Tibial nerve (tissue), 4 donors: ENCODE measurements around the gene POSTN. TPM values are rescaled to one million over a fixed set of nuclear protein-coding genes. Genes with fewer than 3 reads are reported as not detected.
"Not testable (repeated sequence)": the region's sequence is repeated elsewhere in the genome, so short reads cannot be mapped to it uniquely, and the experiment has no call there.

Experiments
- DNase-seq, 2 donors: peaks; one replicate each; pipeline ENCODE4 v3.0.0-alpha.2; 2019; ENCODE audit warnings: low spot score in 2 of 2
- H3K27ac ChIP-seq, 4 donors: fragments of 200-600 bp; sonication (generic) in 3 of 4; one replicate each; pipeline ENCODE4 v1.5.1; 2017 to 2019; ENCODE audit warnings: mild to moderate bottlenecking in 1 of 4
- H3K27me3 ChIP-seq, 2 donors: fragments of 200-600 bp; sonication (generic) in 1 of 2; one replicate each; pipeline versions ENCODE4 v1.5.1 to v1.6.0; 2017 to 2019
- H3K36me3 ChIP-seq, 3 donors: fragments of 200-600 bp; sonication (generic); one replicate each; pipeline ENCODE4 v1.5.1; 2018 to 2019
- H3K4me1 ChIP-seq, 4 donors: fragments of 200-600 bp; sonication (generic) in 3 of 4; one replicate each; pipeline ENCODE4 v1.5.1; 2017 to 2019
- H3K4me3 ChIP-seq, 4 donors: fragments of 200-600 bp; sonication (generic) in 3 of 4; one replicate each; pipeline ENCODE4 v1.5.1; 2017 to 2019; ENCODE audit warnings: mild to moderate bottlenecking in 1 of 4, moderate library complexity in 1 of 4
- H3K9me3 ChIP-seq, 4 donors: fragments of 200-600 bp; sonication (generic) in 3 of 4; one replicate each; pipeline ENCODE4 v1.5.1; 2017 to 2019
- EP300 ChIP-seq, 2 donors: sonication (generic); formaldehyde crosslinking; IDR thresholded peaks; one replicate each; pipeline ENCODE4 v1.6.1; 2017; ENCODE audit warnings: antibody characterized with exemption in 2 of 2, mild to moderate bottlenecking in 1 of 2
- POLR2A ChIP-seq, 2 donors: fragments of 450-650 bp; IDR thresholded peaks; one replicate each; pipeline ENCODE4 v1.6.1; 2017; ENCODE audit warnings: antibody characterized with exemption in 2 of 2, mild to moderate bottlenecking in 2 of 2, moderate library complexity in 2 of 2
- WGBS, 2 donors: methylation state at CpG; one replicate each; pipeline ENCODE4 v1.1.5; 2018; 5-methylcytosine and 5-hydroxymethylcytosine counted together
- total RNA-seq, 4 donors: library from RNA; depleted of rRNA; stranded (reverse); fragments of >200 nt; gene quantifications; one replicate each; pipeline ENCODE4 v1.1.0, GENCODE V29; 2016
- TF ChIP-seq, protein P1 (sequence below), 5 experiments: fragments of 200-600 bp in 3 of 5; fragments of 450-650 bp in 2 of 5; sonication (generic) in 3 of 5; IDR thresholded peaks; one replicate each; pipeline ENCODE4 v1.5.1; 2016 to 2019; ENCODE audit warnings: antibody characterized with exemption in 5 of 5, mild to moderate bottlenecking in 3 of 5, moderate library complexity in 2 of 5

POSTN gene
- total RNA-seq, 4 donors from 2014 or later = 33.7 to 152 (median 70.7) TPM

DNA sequence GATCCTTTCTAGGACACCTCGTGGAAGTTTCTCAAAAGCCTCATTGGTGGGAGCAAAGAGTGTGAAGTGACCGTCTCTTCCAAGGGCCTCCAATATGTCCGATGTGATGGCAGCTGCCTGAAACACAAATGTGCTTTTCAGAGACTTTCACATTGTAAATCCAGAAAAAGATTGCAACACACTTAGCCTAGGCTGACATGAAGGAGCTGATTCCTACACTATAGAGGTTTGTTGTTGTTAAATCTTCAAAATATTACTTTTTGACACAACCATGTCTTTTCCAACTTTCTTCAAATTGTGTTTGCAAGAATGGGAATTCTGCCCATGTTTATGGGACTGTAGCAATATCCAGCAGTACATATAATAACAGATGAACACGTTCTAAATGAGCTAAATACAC is 12.4 kb downstream of the POSTN start:
- 76 to 82% methylated on average over 4 of the region's 4 CpGs for WGBS, 2 donors
- H3K4me1 ChIP-seq = no peaks in the 10 kb centered on the region
- no peak for DNase-seq
- no peaks in the 10 kb centered on the region for H3K9me3 ChIP-seq
- H3K36me3 ChIP-seq = no peaks in the 10 kb centered on the region
- TF ChIP-seq POLR2A (IDR thresholded peaks at IDR 0.05) (no peak), EP300 (IDR thresholded peaks at IDR 0.05) (no peak)
- TF ChIP-seq, protein P1, sequence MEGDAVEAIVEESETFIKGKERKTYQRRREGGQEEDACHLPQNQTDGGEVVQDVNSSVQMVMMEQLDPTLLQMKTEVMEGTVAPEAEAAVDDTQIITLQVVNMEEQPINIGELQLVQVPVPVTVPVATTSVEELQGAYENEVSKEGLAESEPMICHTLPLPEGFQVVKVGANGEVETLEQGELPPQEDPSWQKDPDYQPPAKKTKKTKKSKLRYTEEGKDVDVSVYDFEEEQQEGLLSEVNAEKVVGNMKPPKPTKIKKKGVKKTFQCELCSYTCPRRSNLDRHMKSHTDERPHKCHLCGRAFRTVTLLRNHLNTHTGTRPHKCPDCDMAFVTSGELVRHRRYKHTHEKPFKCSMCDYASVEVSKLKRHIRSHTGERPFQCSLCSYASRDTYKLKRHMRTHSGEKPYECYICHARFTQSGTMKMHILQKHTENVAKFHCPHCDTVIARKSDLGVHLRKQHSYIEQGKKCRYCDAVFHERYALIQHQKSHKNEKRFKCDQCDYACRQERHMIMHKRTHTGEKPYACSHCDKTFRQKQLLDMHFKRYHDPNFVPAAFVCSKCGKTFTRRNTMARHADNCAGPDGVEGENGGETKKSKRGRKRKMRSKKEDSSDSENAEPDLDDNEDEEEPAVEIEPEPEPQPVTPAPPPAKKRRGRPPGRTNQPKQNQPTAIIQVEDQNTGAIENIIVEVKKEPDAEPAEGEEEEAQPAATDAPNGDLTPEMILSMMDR (IDR thresholded peaks at IDR 0.05) = no peak
- H3K27me3 ChIP-seq = no peaks in the 10 kb centered on the region
- no peak overlapping the region for H3K4me3 ChIP-seq
- H3K27ac ChIP-seq = no peak overlapping the region

DNA sequence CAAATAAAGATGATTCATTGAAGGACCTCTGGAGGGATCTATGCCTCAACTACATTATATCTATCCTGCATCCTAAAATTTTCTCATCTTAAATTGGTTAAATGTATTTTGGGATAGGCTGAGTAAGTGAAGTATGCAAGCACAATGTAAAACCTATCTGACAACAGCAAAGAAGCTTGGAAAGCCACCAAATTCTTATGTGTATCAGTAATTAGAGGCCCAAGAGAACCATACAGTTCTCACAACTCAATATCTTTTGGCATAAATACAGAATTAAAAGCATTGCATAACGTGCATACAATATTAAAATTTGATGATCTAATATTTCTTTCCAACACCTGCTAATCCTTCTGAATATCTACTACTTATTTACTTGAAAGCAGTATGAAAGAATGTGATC is 13.0 kb downstream of the POSTN start:
- WGBS, 2 donors = 34 to 38% methylated on average over 1 of the region's 1 CpG
- DNase-seq = no peak
- Histone ChIP-seq H3K36me3 (no peaks in the 10 kb centered on the region), H3K27me3 (no peaks in the 10 kb centered on the region), H3K9me3 (no peaks in the 10 kb centered on the region), H3K4me3 (no peak overlapping the region), H3K4me1 (no peaks in the 10 kb centered on the region), H3K27ac (no peak overlapping the region)
- TF ChIP-seq EP300 (IDR thresholded peaks at IDR 0.05) (no peak), POLR2A (IDR thresholded peaks at IDR 0.05) (no peak)

DNA sequence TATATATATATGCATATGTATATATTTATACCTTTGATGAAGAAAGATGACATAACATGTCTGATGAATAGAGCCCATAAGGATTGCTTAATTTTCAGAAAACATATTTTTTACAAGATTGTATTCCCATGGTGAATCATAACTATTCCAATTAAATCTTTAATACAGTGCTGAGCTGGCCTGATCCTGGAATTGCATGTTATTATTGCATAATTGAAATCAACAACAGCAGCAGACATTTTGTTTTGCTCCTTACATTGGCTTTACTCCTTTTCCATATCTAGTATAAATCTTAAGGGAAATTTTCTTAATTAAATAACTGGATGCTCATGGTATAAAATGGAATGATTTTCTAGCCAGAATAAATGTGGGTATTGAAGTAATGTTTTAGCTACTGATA is 22.0 kb downstream of the POSTN start:
- no peak for DNase-seq
- Histone ChIP-seq H3K4me1 (no peaks in the 10 kb centered on the region), H3K9me3 (no peaks in the 10 kb centered on the region), H3K36me3 (no peaks in the 10 kb centered on the region), H3K27ac (no peak overlapping the region), H3K4me3 (no peak overlapping the region), H3K27me3 (no peaks in the 10 kb centered on the region)
- TF ChIP-seq EP300 (IDR thresholded peaks at IDR 0.05) (no peak), POLR2A (IDR thresholded peaks at IDR 0.05) (no peak)
- TF ChIP-seq, protein P1 (IDR thresholded peaks at IDR 0.05) = no peak

DNA sequence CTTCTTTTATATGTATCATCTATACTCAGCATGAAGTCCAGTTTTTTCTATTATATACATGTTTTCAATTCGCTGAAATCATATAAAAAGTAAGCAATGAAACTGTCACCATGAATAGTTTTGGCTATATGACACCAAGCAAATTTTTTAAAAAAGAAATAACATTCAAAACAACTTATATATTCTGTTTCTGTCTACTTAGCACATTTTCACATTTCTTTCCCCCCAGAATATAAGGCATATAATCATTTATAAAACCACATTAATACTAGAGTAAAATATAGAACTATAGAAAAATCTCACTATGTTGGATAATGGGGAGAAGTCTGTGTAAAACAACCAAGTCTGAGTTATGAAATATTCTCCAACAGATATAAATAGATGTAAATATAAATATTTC is 33.1 kb downstream of the POSTN start:
- TF ChIP-seq EP300 (IDR thresholded peaks at IDR 0.05) (no peak), POLR2A (IDR thresholded peaks at IDR 0.05) (no peak)
- TF ChIP-seq, protein P1 (IDR thresholded peaks at IDR 0.05) = no peak
- no peaks in the 10 kb centered on the region for H3K9me3 ChIP-seq
- DNase-seq = no peak
- H3K4me3 ChIP-seq = no peak overlapping the region
- H3K27me3 ChIP-seq = no peaks in the 10 kb centered on the region
- H3K36me3 ChIP-seq = no peaks in the 10 kb centered on the region
- no peak overlapping the region for H3K27ac ChIP-seq
- H3K4me1 ChIP-seq = no peaks in the 10 kb centered on the region
- WGBS, 2 donors = 87 to 92% methylated on average over 1 of the region's 1 CpG

DNA sequence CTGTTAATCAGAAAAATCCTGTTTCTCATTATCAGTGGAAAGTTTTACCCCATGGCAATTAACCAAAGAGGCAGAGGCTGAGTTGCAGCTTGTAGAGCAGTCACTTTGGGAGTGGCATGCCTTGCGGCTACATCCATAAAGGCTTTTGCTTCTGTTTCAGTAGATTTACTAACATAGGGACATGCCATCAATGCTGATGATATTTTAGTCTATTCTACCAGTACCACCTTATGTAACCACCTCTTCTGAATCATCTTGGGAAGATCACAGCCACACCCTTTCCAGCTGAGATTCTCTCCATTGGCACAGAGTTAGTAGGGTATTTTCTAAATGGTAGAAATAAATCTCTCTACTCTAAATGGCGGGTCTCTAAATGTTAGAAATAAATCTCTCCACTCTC is 37.5 kb downstream of the POSTN start:
- H3K4me1 ChIP-seq = no peaks in the 10 kb centered on the region
- TF ChIP-seq EP300 (IDR thresholded peaks at IDR 0.05) = no peak
- TF ChIP-seq POLR2A (IDR thresholded peaks at IDR 0.05) = no peak
- no peaks in the 10 kb centered on the region for H3K27me3 ChIP-seq
- no peaks in the 10 kb centered on the region for H3K36me3 ChIP-seq
- H3K9me3 ChIP-seq = peaks cover 0 to 28% (median 4%) of the 10 kb centered on the region in 4 donors
- H3K27ac ChIP-seq = no peak overlapping the region
- whole genome bisulfite sequencing, 2 donors = 88 to 94% methylated on average over 2 of the region's 2 CpGs
- no peak overlapping the region for H3K4me3 ChIP-seq
- DNase-seq = no peak

DNA sequence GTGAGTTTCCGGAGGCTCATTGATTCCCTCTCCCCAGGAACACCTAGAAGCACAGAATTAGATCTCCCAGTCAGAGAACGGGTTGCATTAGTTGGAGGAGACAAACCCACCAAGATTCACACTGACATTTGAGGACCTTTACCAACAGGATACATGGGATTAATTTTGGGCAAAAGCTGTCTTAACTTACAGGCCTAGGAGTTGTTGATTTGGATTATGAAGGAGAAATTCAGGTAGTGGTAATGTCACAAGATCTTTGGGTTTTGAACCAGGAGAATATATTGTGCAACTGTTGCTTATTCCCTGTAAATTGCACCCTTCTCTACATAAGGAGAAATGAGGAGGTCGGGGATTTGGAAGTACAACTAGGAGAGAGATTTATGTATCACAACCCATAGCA is 38.0 kb downstream of the POSTN start:
- H3K4me1 ChIP-seq = no peaks in the 10 kb centered on the region
- peaks cover 0 to 30% (median 4%) of the 10 kb centered on the region in 4 donors for H3K9me3 ChIP-seq
- no peaks in the 10 kb centered on the region for H3K27me3 ChIP-seq
- no peak overlapping the region for H3K4me3 ChIP-seq
- TF ChIP-seq POLR2A (IDR thresholded peaks at IDR 0.05) (no peak), EP300 (IDR thresholded peaks at IDR 0.05) (no peak)
- TF ChIP-seq, protein P1 (IDR thresholded peaks at IDR 0.05) = no peak
- DNase-seq = no peak
- no peak overlapping the region for H3K27ac ChIP-seq
- H3K36me3 ChIP-seq = no peaks in the 10 kb centered on the region
- 95% methylated on average over 3 of the region's 3 CpGs for WGBS, 2 donors

DNA sequence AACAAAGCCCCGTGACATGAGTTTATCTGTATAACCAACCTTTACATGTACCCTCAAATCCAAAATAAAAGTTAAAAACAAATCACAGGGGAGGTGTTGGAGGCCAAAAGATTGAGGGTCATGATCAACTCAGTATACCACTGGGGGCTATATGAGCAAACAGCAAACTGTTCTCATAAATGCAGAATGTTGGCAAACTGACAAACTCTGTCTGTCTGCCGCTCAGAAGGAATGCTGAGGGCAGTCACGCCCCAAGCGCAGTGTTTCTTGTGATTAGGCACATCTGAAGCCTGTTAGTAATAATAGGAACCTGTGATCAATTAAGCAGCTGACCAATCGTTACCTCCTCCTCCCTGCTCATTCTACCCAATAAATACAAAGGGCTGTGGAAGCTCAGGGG is 39.8 kb downstream of the POSTN start:
- not testable (repeated sequence) for DNase-seq, H3K27ac ChIP-seq, H3K36me3 ChIP-seq, H3K27me3 ChIP-seq, H3K4me1 ChIP-seq, H3K4me3 ChIP-seq
- 64 to 74% methylated on average over 5 of the region's 5 CpGs for WGBS, 2 donors
- peaks cover 0 to 36% (median 4%) of the 10 kb centered on the region in 4 donors for H3K9me3 ChIP-seq
